ENCODE data around the gene PALM.

The PALM gene

GRCh38 chr19:763181-763580 lies 54.4 kb downstream of the PALM start:
- TF ChIP-seq POLR2AphosphoS5 (IDR thresholded peaks at IDR 0.05; ENCODE audit: low read depth, low read length) (no peak), SIN3A (IDR thresholded peaks at IDR 0.05; ENCODE audit: borderline replicate concordance, insufficient read depth, low read length) (no peak), REST (IDR thresholded peaks at IDR 0.05; ENCODE audit: insufficient read depth in 1 of 2, low read depth in 2 of 2, low read length in 2 of 2) (no peak), TAF1 (IDR thresholded peaks at IDR 0.05; ENCODE audit: borderline replicate concordance, insufficient read depth, low read length) (no peak), FOXP2 (optimal IDR thresholded peaks at IDR 0.05; ENCODE audit: borderline replicate concordance, extremely low read depth, extremely low read length, insufficient read depth) (no peak)

- no peak for TF ChIP-seq POLR2AphosphoS5 (IDR thresholded peaks at IDR 0.05; ENCODE audit: low read depth, low read length)
- TF ChIP-seq SIN3A (IDR thresholded peaks at IDR 0.05; ENCODE audit: borderline replicate concordance, insufficient read depth, low read length), result no peak
- TF ChIP-seq REST (IDR thresholded peaks at IDR 0.05; ENCODE audit: insufficient read depth in 1 of 2, low read depth in 2 of 2, low read length in 2 of 2), result no peak
Measured at GRCh38 chr19:763869-764268, 55.1 kb downstream of the PALM start.

GRCh38 chr19:764301-764700 lies 55.6 kb downstream of the PALM start:
- no peak for TF ChIP-seq FOXP2 (optimal IDR thresholded peaks at IDR 0.05; ENCODE audit: borderline replicate concordance, extremely low read depth, extremely low read length, insufficient read depth)
- no peak for TF ChIP-seq POLR2AphosphoS5 (IDR thresholded peaks at IDR 0.05; ENCODE audit: low read depth, low read length)
- TF ChIP-seq SIN3A (IDR thresholded peaks at IDR 0.05; ENCODE audit: borderline replicate concordance, insufficient read depth, low read length), result no peak
- TF ChIP-seq TAF1 (IDR thresholded peaks at IDR 0.05; ENCODE audit: borderline replicate concordance, insufficient read depth, low read length), result no peak
- no peak for TF ChIP-seq REST (IDR thresholded peaks at IDR 0.05; ENCODE audit: insufficient read depth in 1 of 2, low read depth in 2 of 2, low read length in 2 of 2)

DNA sequence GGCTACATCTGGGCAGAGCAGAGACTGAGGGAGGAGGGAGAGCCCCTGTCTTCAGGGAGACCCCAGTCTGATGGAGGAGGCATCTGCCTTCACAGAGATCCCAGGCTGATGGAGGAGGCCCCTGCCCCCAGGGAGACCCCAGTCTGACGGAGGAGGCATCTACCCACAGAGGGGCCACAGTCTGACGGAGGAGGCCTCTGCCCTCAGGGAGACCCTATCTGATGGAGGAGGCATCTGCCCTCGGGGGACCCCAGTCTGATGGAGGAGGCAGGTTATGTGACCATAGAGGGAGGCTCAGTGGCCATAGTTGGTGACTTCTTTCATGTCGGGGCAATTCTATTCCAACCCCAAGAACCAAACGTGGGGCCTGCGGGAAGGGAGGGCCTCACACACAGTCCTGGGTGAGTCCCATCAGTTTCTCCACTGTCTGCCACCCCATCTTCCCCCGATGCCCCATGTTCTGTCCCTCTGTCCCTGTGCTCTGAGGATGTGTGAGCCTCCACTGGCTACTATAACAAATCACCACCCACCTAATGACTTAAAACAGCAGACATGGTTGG lies 56.5 kb downstream of the PALM start:
- TF ChIP-seq REST (IDR thresholded peaks at IDR 0.05; ENCODE audit: insufficient read depth in 1 of 2, low read depth in 2 of 2, low read length in 2 of 2), result no peak

GRCh38 chr19:768424-768823 lies 59.7 kb downstream of the PALM start:
- TF ChIP-seq SIN3A (IDR thresholded peaks at IDR 0.05; ENCODE audit: borderline replicate concordance, insufficient read depth, low read length) (no peak), REST (IDR thresholded peaks at IDR 0.05; ENCODE audit: insufficient read depth in 1 of 2, low read depth in 2 of 2, low read length in 2 of 2) (no peak), FOXP2 (optimal IDR thresholded peaks at IDR 0.05; ENCODE audit: borderline replicate concordance, extremely low read depth, extremely low read length, insufficient read depth) (no peak), POLR2AphosphoS5 (IDR thresholded peaks at IDR 0.05; ENCODE audit: low read depth, low read length) (no peak), TAF1 (IDR thresholded peaks at IDR 0.05; ENCODE audit: borderline replicate concordance, insufficient read depth, low read length) (no peak)

Data from PFSK-1 (cell line).